Measurements from ENCODE around the gene MYOZ2.

The MYOZ2 gene

GRCh38 chr4:119209077-119209476 lies 73.4 kb downstream of the MYOZ2 start:
- peak; percentile 3; the same call in 2 of the 3 replicates for ATAC-seq
- TF ChIP-seq BACH2 (CRISPR knock-in tag; IDR thresholded peaks at IDR 0.05; ENCODE audit: borderline replicate concordance) (no peak), ZNF70 (CRISPR knock-in tag; IDR thresholded peaks at IDR 0.05) (no peak), POU6F1 (CRISPR knock-in tag; IDR thresholded peaks at IDR 0.05; ENCODE audit: borderline replicate concordance, low read depth) (no peak), CSRNP3 (CRISPR knock-in tag; IDR thresholded peaks at IDR 0.05) (no peak), PATZ1 (CRISPR knock-in tag; IDR thresholded peaks at IDR 0.05; ENCODE audit: borderline replicate concordance) (no peak), ISL1 (CRISPR knock-in tag; IDR thresholded peaks at IDR 0.05) (no peak), TOX (CRISPR knock-in tag; IDR thresholded peaks at IDR 0.05; ENCODE audit: borderline replicate concordance) (no peak), ZNF8 (CRISPR knock-in tag; IDR thresholded peaks at IDR 0.05) (no peak), ZFP3 (CRISPR knock-in tag; IDR thresholded peaks at IDR 0.05) (no peak), TSHZ2 (CRISPR knock-in tag; IDR thresholded peaks at IDR 0.05) (no peak), TCF4 (CRISPR knock-in tag; IDR thresholded peaks at IDR 0.05; ENCODE audit: borderline replicate concordance) (no peak), GLIS3 (CRISPR knock-in tag; IDR thresholded peaks at IDR 0.05) (no peak), CSDC2 (CRISPR knock-in tag; IDR thresholded peaks at IDR 0.05) (no peak), ARNTL (CRISPR knock-in tag; IDR thresholded peaks at IDR 0.05; ENCODE audit: borderline replicate concordance, low read depth) (no peak), SNAI2 (CRISPR knock-in tag; IDR thresholded peaks at IDR 0.05) (no peak), ZFP30 (CRISPR knock-in tag; IDR thresholded peaks at IDR 0.05) (no peak), ESRRG (CRISPR knock-in tag; IDR thresholded peaks at IDR 0.05) (no peak), RARB (CRISPR knock-in tag; IDR thresholded peaks at IDR 0.05) (no peak), OSR1 (CRISPR knock-in tag; IDR thresholded peaks at IDR 0.05) (no peak), ZNF565 (CRISPR knock-in tag; conservative IDR thresholded peaks at IDR 0.05; ENCODE audit: low read depth) (no peak)

GRCh38 chr4:119209586-119209985 lies 74.0 kb downstream of the MYOZ2 start:
- no peak for TF ChIP-seq TSHZ2 (CRISPR knock-in tag; IDR thresholded peaks at IDR 0.05)
- TF ChIP-seq ARNTL (CRISPR knock-in tag; IDR thresholded peaks at IDR 0.05; ENCODE audit: borderline replicate concordance, low read depth), result no peak
- TF ChIP-seq PPARA (CRISPR knock-in tag; IDR thresholded peaks at IDR 0.05; ENCODE audit: borderline replicate concordance), result no peak

GRCh38 chr4:119210775-119211174 lies 75.1 kb downstream of the MYOZ2 start:
- TF ChIP-seq ZNF565 (CRISPR knock-in tag; conservative IDR thresholded peaks at IDR 0.05; ENCODE audit: low read depth), result no peak
- TF ChIP-seq TOX (CRISPR knock-in tag; IDR thresholded peaks at IDR 0.05; ENCODE audit: borderline replicate concordance), result no peak
- TF ChIP-seq CREB5 (CRISPR knock-in tag; IDR thresholded peaks at IDR 0.05; ENCODE audit: low read depth), result no peak
- TF ChIP-seq ZFP30 (CRISPR knock-in tag; IDR thresholded peaks at IDR 0.05), result no peak
- TF ChIP-seq ISL1 (CRISPR knock-in tag; IDR thresholded peaks at IDR 0.05), result no peak
- no peak for TF ChIP-seq TCF4 (CRISPR knock-in tag; IDR thresholded peaks at IDR 0.05; ENCODE audit: borderline replicate concordance)
- TF ChIP-seq BACH2 (CRISPR knock-in tag; IDR thresholded peaks at IDR 0.05; ENCODE audit: borderline replicate concordance), result no peak
- no peak for TF ChIP-seq CSDC2 (CRISPR knock-in tag; IDR thresholded peaks at IDR 0.05)
- TF ChIP-seq OSR1 (CRISPR knock-in tag; IDR thresholded peaks at IDR 0.05), result no peak
- TF ChIP-seq POU6F1 (CRISPR knock-in tag; IDR thresholded peaks at IDR 0.05; ENCODE audit: borderline replicate concordance, low read depth), result no peak
- no peak for TF ChIP-seq SNAI2 (CRISPR knock-in tag; IDR thresholded peaks at IDR 0.05)
- no peak for ATAC-seq

More at GRCh38 chr4:119209586-119209985, 74.0 kb downstream of the MYOZ2 start:
- ATAC-seq, result no peak

Data from SK-N-SH treated with all-trans-retinoic acid at 6 μM for 48 hours (cell line).